Measurements from ENCODE around the gene LRRC31.
A peak's percentile ranks its signal among the peaks of the same experiment; 100 is the strongest.

Gene LRRC31

DNA sequence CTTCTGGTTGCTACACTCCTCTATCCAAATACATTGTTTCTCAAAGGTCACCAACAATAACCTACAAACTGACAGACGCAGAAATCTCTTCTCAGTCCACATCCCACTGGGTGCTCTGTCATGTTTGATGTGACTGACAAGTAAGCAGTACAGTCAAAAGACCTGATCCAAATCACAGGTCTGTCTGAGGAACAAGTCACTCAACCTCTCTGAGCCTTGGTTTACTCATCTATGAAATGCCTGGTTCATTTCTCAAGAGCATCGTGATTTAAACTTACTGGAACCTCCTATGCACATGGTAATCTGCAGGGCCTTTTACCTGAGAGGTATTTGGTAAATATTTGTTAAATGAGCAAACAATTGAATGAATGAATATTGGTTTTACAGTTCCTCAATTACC, 5.5 kb downstream of the LRRC31 start:
- TF ChIP-seq, protein P1, sequence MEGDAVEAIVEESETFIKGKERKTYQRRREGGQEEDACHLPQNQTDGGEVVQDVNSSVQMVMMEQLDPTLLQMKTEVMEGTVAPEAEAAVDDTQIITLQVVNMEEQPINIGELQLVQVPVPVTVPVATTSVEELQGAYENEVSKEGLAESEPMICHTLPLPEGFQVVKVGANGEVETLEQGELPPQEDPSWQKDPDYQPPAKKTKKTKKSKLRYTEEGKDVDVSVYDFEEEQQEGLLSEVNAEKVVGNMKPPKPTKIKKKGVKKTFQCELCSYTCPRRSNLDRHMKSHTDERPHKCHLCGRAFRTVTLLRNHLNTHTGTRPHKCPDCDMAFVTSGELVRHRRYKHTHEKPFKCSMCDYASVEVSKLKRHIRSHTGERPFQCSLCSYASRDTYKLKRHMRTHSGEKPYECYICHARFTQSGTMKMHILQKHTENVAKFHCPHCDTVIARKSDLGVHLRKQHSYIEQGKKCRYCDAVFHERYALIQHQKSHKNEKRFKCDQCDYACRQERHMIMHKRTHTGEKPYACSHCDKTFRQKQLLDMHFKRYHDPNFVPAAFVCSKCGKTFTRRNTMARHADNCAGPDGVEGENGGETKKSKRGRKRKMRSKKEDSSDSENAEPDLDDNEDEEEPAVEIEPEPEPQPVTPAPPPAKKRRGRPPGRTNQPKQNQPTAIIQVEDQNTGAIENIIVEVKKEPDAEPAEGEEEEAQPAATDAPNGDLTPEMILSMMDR (conservative IDR thresholded peaks at IDR 0.05; ENCODE audit: low read depth, low read length): no peak
- no peak for DNase-seq (ENCODE audit: low read depth)
- H3K4me3 ChIP-seq (ENCODE audit: low read length): no peak overlapping the region

DNA sequence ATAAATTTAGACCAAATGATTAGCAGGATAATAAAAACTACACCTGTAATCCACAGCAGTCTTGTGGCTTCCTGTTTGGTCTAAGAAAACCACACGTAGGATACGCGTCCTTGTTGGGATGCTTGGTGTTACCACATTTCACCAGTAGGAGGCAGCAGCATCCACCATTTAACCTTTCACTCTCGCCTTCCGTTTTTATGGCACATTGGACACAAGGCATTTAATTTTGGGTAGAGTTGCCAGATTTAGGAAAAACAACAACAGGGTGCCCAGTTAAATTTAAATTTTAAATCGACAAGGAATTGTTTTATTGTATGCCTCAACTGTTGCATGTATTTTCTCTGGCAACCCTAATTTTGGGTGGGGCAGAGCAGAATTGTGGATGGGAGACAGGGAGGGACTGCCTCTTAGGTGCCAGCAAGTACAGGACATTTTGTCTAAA, 6.3 kb downstream of the LRRC31 start:
- peak; percentile 28 for DNase-seq (ENCODE audit: low read depth)
- no peak overlapping the region for H3K4me3 ChIP-seq (ENCODE audit: low read length)
- TF ChIP-seq, protein P1 (conservative IDR thresholded peaks at IDR 0.05; ENCODE audit: low read depth, low read length): peak; percentile 91

DNA sequence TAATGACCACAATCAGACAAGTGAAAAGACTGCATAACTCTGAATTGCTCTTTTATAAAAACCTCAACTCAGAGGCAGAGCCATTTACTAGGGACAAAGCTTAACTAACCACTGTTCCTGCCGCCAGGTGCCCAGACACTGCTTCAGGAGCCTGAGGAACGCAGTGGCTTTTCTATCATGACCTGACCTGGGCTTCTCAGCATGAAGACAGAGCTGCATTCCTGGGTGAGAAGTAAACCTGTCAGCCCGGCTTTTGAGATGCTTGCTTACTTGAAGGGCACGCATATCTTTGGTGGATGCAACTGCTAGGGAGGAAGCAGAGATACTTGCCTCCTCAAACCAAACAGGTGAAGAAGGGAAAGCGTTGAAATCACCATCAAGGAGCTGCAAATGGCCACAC, 7.9 kb downstream of the LRRC31 start:
- no peak for DNase-seq (ENCODE audit: low read depth)
- TF ChIP-seq, protein P1 (conservative IDR thresholded peaks at IDR 0.05; ENCODE audit: low read depth, low read length): no peak
- H3K4me3 ChIP-seq (ENCODE audit: low read length): no peak overlapping the region

DNA sequence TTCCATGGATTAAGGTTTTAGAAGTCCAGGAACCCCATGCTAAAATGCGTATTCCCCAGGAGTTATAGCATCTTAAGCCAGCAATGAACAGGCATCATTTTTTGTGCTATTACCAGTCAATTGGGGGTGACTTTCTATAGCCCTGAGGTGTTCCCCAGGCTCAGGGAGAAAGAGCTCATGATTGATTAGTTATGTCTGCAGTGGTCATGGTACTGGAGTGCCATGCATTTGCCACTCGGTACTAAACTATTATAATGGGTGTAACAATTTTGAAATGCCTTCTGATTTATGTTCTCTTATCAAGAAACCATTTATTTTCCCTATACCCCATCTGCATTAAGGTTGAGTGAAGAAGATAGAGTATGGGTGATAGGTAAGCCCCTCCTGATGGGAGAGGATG, 11.9 kb downstream of the LRRC31 start:
- H3K4me3 ChIP-seq (ENCODE audit: low read length): no peak overlapping the region
- TF ChIP-seq, protein P1 (conservative IDR thresholded peaks at IDR 0.05; ENCODE audit: low read depth, low read length): no peak
- DNase-seq (ENCODE audit: low read depth): no peak

DNA sequence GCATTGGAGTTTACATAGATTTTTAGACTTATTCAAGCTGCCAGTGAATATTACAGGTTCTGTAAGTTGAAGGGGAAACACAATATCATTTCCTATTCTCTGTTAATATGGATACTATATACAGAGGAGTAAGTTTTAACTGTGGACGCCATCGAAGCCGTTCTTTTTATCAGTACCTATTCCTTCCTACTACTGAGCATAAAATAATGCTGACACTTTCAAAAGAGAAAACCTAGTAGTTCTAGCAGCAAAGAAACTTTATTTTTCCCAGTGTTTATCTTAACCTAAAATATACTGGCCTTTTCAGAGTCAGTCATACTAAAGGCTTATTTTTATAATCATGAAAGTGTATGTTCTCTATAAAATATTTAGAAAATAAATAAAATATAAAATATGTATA, 14.2 kb downstream of the LRRC31 start:
- no peak overlapping the region for H3K4me3 ChIP-seq (ENCODE audit: low read length)
- TF ChIP-seq, protein P1 (conservative IDR thresholded peaks at IDR 0.05; ENCODE audit: low read depth, low read length): no peak
- DNase-seq (ENCODE audit: low read depth): no peak

DNA sequence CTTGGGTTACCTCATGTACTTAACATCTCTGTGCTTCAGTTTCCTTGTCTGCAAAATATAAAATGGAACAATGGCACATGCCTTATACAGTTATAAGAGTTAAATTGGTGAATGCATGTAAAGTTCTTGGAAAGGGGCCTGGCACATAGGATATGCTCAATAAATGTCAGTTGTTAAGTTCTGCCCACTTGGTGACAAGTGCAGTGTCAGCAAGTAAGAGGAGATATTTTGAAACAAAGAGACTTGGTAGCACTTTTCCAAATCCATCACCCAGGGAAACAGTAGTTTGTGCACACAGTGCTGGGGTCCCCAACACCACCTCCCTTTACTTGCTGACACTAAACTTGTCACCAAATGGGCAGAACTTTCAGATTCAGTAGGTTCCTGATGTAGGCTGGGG, 19.1 kb downstream of the LRRC31 start:
- TF ChIP-seq, protein P1 (conservative IDR thresholded peaks at IDR 0.05; ENCODE audit: low read depth, low read length): no peak
- DNase-seq (ENCODE audit: low read depth): no peak
- H3K4me3 ChIP-seq (ENCODE audit: low read length): no peak overlapping the region

DNA sequence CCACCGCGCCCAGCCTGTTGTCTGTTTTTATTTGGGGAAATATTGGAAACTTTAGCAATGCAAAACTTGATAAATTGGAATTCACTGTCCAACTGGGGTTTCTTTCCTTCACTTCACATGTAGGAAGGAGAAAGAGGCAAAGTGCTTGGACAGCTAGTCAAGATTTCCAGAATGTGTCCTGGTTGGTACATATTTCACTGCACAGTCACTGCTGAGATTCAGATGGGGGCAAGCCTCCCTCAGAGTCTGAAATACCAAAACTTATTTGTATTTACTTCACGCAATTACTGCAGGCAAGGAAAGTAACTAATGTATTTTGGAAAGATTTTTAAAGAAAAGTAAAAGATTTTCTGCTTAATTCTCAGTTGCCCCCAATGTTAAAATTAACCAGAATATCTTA, 21.0 kb downstream of the LRRC31 start:
- DNase-seq (ENCODE audit: low read depth): no peak
- H3K4me3 ChIP-seq (ENCODE audit: low read length): no peak overlapping the region
- TF ChIP-seq, protein P1 (conservative IDR thresholded peaks at IDR 0.05; ENCODE audit: low read depth, low read length): no peak
